Panc1 (cell line): ENCODE measurements around the gene LRRC61.

ENCODE experiments used
- CTCF ChIP-seq: fragments of 450-650 bp; IDR thresholded peaks from 2 replicates; pipeline ENCODE4 v1.5.1; 2017; ENCODE audit warnings: mild to moderate bottlenecking
- SIN3A ChIP-seq: IDR thresholded peaks from 2 replicates; pipeline ENCODE4 v1.6.1; 2012; ENCODE audit warnings: low read depth, mild to moderate bottlenecking, low read length, moderate library complexity, borderline replicate concordance; ENCODE audit not compliant: insufficient read depth
- TCF7L2 ChIP-seq: IDR thresholded peaks from 2 replicates; pipeline ENCODE4 v1.6.1; 2011; ENCODE audit warnings: mild to moderate bottlenecking, low read depth, low read length, inconsistent platforms

GRCh38 chr7:150367677-150368095 is 44.5 kb downstream of the LRRC61 start:
- no peak for TF ChIP-seq SIN3A
- TF ChIP-seq CTCF = no peak
- no peak for TF ChIP-seq TCF7L2
